Neural progenitor cell (in vitro differentiated cells): ENCODE measurements around the gene POLR2L.

Experiments
- CTCF ChIP-seq: fragments of 200-600 bp; sonication (generic); IDR thresholded peaks from 2 replicates; pipeline ENCODE4 v1.5.1; 2017; ENCODE audit warnings: antibody characterized with exemption, mild to moderate bottlenecking
- EZH2 ChIP-seq: fragments of 200-600 bp; sonication (generic); IDR thresholded peaks from 2 replicates; pipeline ENCODE4 v1.6.1; 2017; ENCODE audit warnings: antibody characterized with exemption, mild to moderate bottlenecking, moderate library complexity
- EZH2phosphoT487 ChIP-seq: fragments of 200-600 bp; sonication (generic); IDR thresholded peaks from 2 replicates; pipeline ENCODE4 v1.6.1; 2017; ENCODE audit warnings: antibody characterized with exemption

- TF ChIP-seq CTCF: no peak
- TF ChIP-seq EZH2: no peak
- TF ChIP-seq EZH2phosphoT487: no peak
Measured at GRCh38 chr11:837189-837989, 4.9 kb downstream of the POLR2L start.
